Natural killer cell treated with Interleukin-12 subunit alpha and Interleukin-12 subunit beta and Interleukin-15 and Interleukin-18, amount 100 ng/mL, for 72 hours (primary cell): ENCODE results near the gene MCM3. TPM values are rescaled to one million over a fixed set of nuclear protein-coding genes. Genes with fewer than 3 reads are reported as not detected.

ENCODE experiments used
- ATAC-seq, 2 donors: fragments of 150-1000 bp; cut with Tn5 transposase in 1 of 2; sonication (Bioruptor Pico), chemical (Tn5 transposase) in 1 of 2; 2 replicates each; pipeline ENCODE4 v1.10.0; 2021
- DNase-seq: peaks from one replicate; pipeline ENCODE4 v3.0.0; 2022; ENCODE audit warnings: low spot score
- H3K27ac Mint-ChIP-seq, 2 donors: 1 replicate in 1 of 2; 2 replicates in 1 of 2; pipeline ENCODE4 v1.8.0; 2022; ENCODE audit warnings: mixed read lengths in 2 of 2, mild to moderate bottlenecking in 1 of 2, moderate library complexity in 1 of 2
- H3K27me3 Mint-ChIP-seq, 2 donors: 1 replicate in 1 of 2; 2 replicates in 1 of 2; pipeline ENCODE4 v1.8.0; 2022; ENCODE audit warnings: mixed read lengths in 2 of 2
- H3K36me3 Mint-ChIP-seq: one replicate; pipeline ENCODE4 v1.8.0; 2022; ENCODE audit warnings: mixed read lengths
- H3K4me1 Mint-ChIP-seq, 2 donors: 1 replicate in 1 of 2; 2 replicates in 1 of 2; pipeline ENCODE4 v1.8.0; 2022; ENCODE audit warnings: low read depth in 2 of 2, mixed read lengths in 2 of 2, mild to moderate bottlenecking in 1 of 2
- H3K4me3 Mint-ChIP-seq: one replicate; pipeline ENCODE4 v1.8.0; 2022; ENCODE audit warnings: mixed read lengths
- H3K9me3 Mint-ChIP-seq: 2 replicates; pipeline ENCODE4 v1.8.0; 2022; ENCODE audit warnings: mixed read lengths
- total RNA-seq, 2 donors: library from RNA; stranded (reverse); gene quantifications; one replicate each; pipeline ENCODE4 v1.2.3, GENCODE V29; 2022

The MCM3 gene
- total RNA-seq, 2 donors from 2014 or later = 108 to 277 TPM

DNA sequence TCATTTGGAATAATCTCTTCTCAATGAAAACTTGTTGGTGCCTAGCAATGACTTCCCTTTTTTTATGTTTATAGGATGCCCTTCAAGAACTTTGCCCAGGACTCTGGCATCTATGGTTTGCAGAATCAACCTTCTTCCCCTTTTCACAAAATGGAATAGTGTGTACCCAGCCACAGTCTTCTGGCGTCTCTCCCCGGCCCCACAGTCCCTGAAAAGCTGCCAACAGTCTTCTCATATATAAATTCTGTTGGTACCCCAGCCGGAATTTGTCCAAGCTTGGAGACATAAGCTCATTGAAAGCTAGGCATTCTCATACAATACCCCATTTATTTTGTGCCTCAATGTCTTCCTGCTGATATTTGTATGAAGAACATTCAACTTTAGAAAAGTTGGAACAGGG is 26.4 kb upstream of the MCM3 start:
- no peak overlapping the region for H3K4me3 Mint-ChIP-seq
- no peaks in the 10 kb centered on the region for H3K36me3 Mint-ChIP-seq
- H3K9me3 Mint-ChIP-seq = no peaks in the 10 kb centered on the region
- H3K27ac Mint-ChIP-seq = peak overlapping the region in 1 of 2 donors; percentile 44
- H3K4me1 Mint-ChIP-seq = peaks cover 20 to 27% of the 10 kb centered on the region in 2 donors
- ATAC-seq (no peak), DNase-seq (no peak)
- H3K27me3 Mint-ChIP-seq = no peaks in the 10 kb centered on the region

GRCh38 chr6:52307900-52308372 is 23.4 kb upstream of the MCM3 start:
- H3K36me3 Mint-ChIP-seq = no peaks in the 10 kb centered on the region
- DNase-seq (no peak), ATAC-seq (peak; percentile 58 to 62)
- H3K27me3 Mint-ChIP-seq = no peaks in the 10 kb centered on the region
- no peaks in the 10 kb centered on the region for H3K9me3 Mint-ChIP-seq
- H3K4me1 Mint-ChIP-seq = peaks cover 38 to 49% of the 10 kb centered on the region in 2 donors
- peak overlapping the region; percentile 68 for H3K4me3 Mint-ChIP-seq
- H3K27ac Mint-ChIP-seq = peak overlapping the region; percentile 70 to 89

- Mint-ChIP-seq H3K4me3 (peak overlapping the region; percentile 68), H3K4me1 (peaks cover 38 to 49% of the 10 kb centered on the region in 2 donors), H3K27ac (peak overlapping the region; percentile 70 to 89), H3K9me3 (no peaks in the 10 kb centered on the region), H3K27me3 (no peaks in the 10 kb centered on the region), H3K36me3 (no peaks in the 10 kb centered on the region)
- ATAC-seq = peak in 1 of 2 donors; percentile 36
- DNase-seq = no peak
Measured at GRCh38 chr6:52306972-52307870, 22.7 kb upstream of the MCM3 start.

GRCh38 chr6:52305948-52306767 is 21.6 kb upstream of the MCM3 start:
- ATAC-seq = no peak
- Mint-ChIP-seq H3K27ac (peak overlapping the region; percentile 66 to 71), H3K36me3 (no peaks in the 10 kb centered on the region), H3K4me1 (peaks cover 41 to 49% of the 10 kb centered on the region in 2 donors), H3K27me3 (no peaks in the 10 kb centered on the region), H3K9me3 (no peaks in the 10 kb centered on the region), H3K4me3 (peak overlapping the region; percentile 48)
- no peak for DNase-seq

GRCh38 chr6:52305411-52305810 is 20.9 kb upstream of the MCM3 start:
- no peak for DNase-seq
- H3K4me3 Mint-ChIP-seq = peak overlapping the region; percentile 59
- ATAC-seq = no peak
- peak overlapping the region; percentile 66 to 71 for H3K27ac Mint-ChIP-seq
- H3K27me3 Mint-ChIP-seq = no peaks in the 10 kb centered on the region
- H3K4me1 Mint-ChIP-seq = peaks cover 41 to 49% of the 10 kb centered on the region in 2 donors
- no peaks in the 10 kb centered on the region for H3K9me3 Mint-ChIP-seq
- no peaks in the 10 kb centered on the region for H3K36me3 Mint-ChIP-seq

DNA sequence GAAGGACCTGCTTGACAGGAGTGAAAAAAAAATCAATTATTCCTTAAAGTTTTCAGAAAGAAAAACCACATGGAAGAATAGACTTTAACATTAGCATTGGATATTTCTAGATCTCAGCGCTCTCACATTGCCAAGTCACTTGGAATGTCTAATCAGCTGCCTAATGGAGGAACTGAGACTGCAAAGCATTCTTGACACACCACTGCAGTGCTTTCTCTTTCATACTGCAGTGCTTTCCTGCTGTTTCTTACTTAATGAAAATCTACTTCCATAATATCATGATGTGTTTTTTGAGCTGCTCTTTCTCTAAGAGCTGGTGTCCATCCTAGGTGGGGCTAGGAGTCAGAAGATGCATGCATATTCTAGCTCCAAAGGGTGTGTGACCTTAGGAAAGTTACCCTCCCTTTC is 20.4 kb upstream of the MCM3 start:
- H3K4me3 Mint-ChIP-seq = peak overlapping the region; percentile 59
- no peaks in the 10 kb centered on the region for H3K9me3 Mint-ChIP-seq
- peak overlapping the region; percentile 66 to 71 for H3K27ac Mint-ChIP-seq
- ATAC-seq (no peak), DNase-seq (no peak)
- H3K4me1 Mint-ChIP-seq = peaks cover 41 to 47% of the 10 kb centered on the region in 2 donors
- H3K36me3 Mint-ChIP-seq = no peaks in the 10 kb centered on the region
- H3K27me3 Mint-ChIP-seq = no peaks in the 10 kb centered on the region

DNA sequence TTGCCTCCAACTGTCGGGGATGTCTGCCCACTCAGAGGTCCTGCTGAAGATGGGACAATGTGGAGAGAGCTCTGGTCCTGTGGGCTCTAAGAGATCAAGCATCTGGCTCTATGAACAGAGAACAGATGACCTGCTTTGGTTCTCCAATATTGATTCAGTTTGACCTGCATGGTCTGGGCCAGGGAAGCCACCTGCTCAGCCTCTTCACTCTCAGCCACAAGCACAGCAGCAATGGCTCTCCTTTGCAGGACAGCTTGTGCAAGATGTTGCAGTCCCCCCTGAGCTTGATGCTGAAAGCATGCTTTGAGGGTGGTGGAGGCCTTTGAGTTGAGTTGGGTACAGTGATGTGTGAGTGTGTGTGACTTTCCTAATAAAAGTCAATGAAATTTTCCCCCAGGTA is 18.6 kb upstream of the MCM3 start:
- no peaks in the 10 kb centered on the region for H3K36me3 Mint-ChIP-seq
- no peaks in the 10 kb centered on the region for H3K9me3 Mint-ChIP-seq
- ATAC-seq = no peak
- H3K4me3 Mint-ChIP-seq = no peak overlapping the region
- peak overlapping the region; percentile 15 to 66 for H3K27ac Mint-ChIP-seq
- H3K27me3 Mint-ChIP-seq = no peaks in the 10 kb centered on the region
- peaks cover 40 to 42% of the 10 kb centered on the region in 2 donors for H3K4me1 Mint-ChIP-seq
- no peak for DNase-seq

- Mint-ChIP-seq H3K9me3 (peaks cover 3% of the 10 kb centered on the region), H3K27me3 (no peaks in the 10 kb centered on the region), H3K27ac (peak overlapping the region in 1 of 2 donors; percentile 16), H3K4me3 (no peak overlapping the region), H3K36me3 (no peaks in the 10 kb centered on the region), H3K4me1 (peaks cover 43% of the 10 kb centered on the region in 2 donors)
- DNase-seq = no peak
- no peak for ATAC-seq
Measured at GRCh38 chr6:52301326-52301725, 16.8 kb upstream of the MCM3 start.

GRCh38 chr6:52300489-52300931 is 16.0 kb upstream of the MCM3 start:
- ATAC-seq = no peak
- no peaks in the 10 kb centered on the region for H3K36me3 Mint-ChIP-seq
- no peak overlapping the region for H3K27ac Mint-ChIP-seq
- DNase-seq = no peak
- H3K4me3 Mint-ChIP-seq = no peak overlapping the region
- H3K27me3 Mint-ChIP-seq = no peaks in the 10 kb centered on the region
- H3K9me3 Mint-ChIP-seq = peaks cover 3% of the 10 kb centered on the region
- peaks cover 41 to 42% of the 10 kb centered on the region in 2 donors for H3K4me1 Mint-ChIP-seq

DNA sequence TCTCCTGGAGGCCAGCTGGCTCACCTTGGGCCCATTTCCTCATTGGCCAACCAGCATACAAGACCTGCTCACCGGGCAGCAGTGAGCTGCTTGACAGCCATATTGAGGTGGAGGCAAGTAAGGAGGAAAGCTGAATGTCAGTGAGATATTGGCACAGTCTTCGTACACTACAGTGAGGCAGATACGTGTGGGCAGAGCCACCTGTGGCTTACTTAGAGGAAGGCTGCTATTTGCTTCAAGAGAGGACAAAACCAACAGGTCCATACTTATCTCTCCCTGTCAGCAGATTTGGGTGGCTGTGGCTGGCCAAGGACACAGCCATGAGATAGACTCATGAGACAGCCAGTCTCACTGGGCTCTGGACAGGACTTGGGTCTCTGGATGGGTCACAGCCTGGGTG is 15.1 kb upstream of the MCM3 start:
- no peak for DNase-seq
- Mint-ChIP-seq H3K27ac (peak overlapping the region in 1 of 2 donors; percentile 63), H3K9me3 (peaks cover 3% of the 10 kb centered on the region), H3K36me3 (no peaks in the 10 kb centered on the region), H3K27me3 (no peaks in the 10 kb centered on the region), H3K4me1 (peaks cover 32 to 36% of the 10 kb centered on the region in 2 donors), H3K4me3 (no peak overlapping the region)
- ATAC-seq = no peak

GRCh38 chr6:52297433-52297832 is 12.9 kb upstream of the MCM3 start:
- DNase-seq (no peak), ATAC-seq (no peak)
- peak overlapping the region; percentile 63 for H3K4me3 Mint-ChIP-seq

DNA sequence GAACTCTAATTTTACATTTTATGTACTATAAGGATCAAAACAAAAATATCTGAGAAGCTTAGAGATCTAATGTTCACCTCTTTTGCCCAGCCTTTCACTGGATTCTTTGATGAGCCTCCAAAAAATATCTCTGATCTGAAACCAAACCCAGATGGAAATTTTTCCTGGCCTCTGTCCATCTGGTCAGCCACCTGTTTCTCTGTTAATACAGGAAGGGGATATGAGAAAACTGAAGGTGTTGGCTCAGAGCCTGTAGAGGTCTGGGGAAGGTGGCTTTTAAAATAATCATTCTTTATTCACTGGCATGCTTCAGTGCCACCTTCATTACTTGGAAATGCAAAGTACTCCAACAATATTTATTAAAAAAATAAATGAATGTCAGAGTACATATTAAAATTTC is 8.5 kb upstream of the MCM3 start:
- Mint-ChIP-seq H3K9me3 (peaks cover 3% of the 10 kb centered on the region), H3K4me3 (no peak overlapping the region), H3K27me3 (peaks cover 0 to 2% of the 10 kb centered on the region in 2 donors), H3K27ac (peak overlapping the region in 1 of 2 donors; percentile 20), H3K4me1 (peaks cover 16 to 25% of the 10 kb centered on the region in 2 donors), H3K36me3 (no peaks in the 10 kb centered on the region)
- DNase-seq = no peak
- no peak for ATAC-seq

More at GRCh38 chr6:52297433-52297832, 12.9 kb upstream of the MCM3 start:
- Mint-ChIP-seq H3K9me3 (peaks cover 3% of the 10 kb centered on the region), H3K4me1 (peaks cover 22 to 27% of the 10 kb centered on the region in 2 donors), H3K27me3 (no peaks in the 10 kb centered on the region), H3K27ac (peak overlapping the region; percentile 76 to 90), H3K36me3 (no peaks in the 10 kb centered on the region)

DNA sequence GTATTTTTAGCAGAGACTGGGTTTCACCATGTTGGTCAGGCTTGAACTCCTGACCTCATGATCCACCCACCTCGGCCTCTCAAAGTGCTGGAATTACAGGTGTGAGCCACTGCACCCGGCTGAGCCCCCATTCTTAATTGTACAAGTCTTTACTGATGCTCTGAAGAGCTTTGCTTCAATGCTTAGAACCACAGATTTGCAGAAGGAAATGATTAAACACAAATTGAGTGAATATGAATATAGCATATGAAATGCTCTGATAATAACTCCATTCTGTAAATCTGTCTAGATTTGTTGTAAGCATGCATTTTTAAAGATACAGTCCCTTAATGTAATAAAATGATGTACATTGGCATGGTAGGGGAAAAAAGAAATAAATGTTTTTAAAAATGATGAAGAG is 4.3 kb upstream of the MCM3 start:
- no peak overlapping the region for H3K27ac Mint-ChIP-seq
- no peak for DNase-seq
- no peak overlapping the region for H3K4me3 Mint-ChIP-seq
- no peaks in the 10 kb centered on the region for H3K36me3 Mint-ChIP-seq
- H3K27me3 Mint-ChIP-seq = peaks cover 0 to 2% of the 10 kb centered on the region in 2 donors
- peaks cover 8 to 11% of the 10 kb centered on the region in 2 donors for H3K4me1 Mint-ChIP-seq
- no peaks in the 10 kb centered on the region for H3K9me3 Mint-ChIP-seq
- no peak for ATAC-seq
